Activated T-cell treated with anti-CD3 and anti-CD28 coated beads for 48 hours (primary cell): ENCODE measurements around the gene SERTAD1.
A peak's percentile ranks its signal among the peaks of the same experiment; 100 is the strongest.

Experiments used
- DNase-seq: peaks from one replicate; pipeline ENCODE4 v3.0.0-alpha.2; 2020; ENCODE audit warnings: low read depth

The SERTAD1 gene

DNA sequence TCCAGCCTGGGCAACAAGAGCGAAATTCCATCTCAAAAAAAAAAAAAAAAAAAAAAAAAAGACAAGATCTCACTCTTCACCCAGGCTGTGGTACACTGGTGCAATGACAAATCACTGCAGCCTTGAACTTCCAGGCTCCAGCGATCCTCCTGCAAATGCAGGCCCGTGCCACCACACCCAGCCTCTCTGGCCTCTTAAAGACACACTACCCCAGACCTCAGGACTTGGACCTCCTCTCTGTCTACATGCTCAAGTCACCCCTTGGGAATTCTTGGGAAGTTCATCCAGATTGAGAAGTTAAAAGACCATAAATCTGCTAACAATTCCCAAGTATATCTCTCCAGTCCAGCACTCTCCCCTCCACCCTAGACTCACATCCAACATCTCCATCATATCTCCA, 25.2 kb downstream of the SERTAD1 start:
- no peak for DNase-seq

DNA sequence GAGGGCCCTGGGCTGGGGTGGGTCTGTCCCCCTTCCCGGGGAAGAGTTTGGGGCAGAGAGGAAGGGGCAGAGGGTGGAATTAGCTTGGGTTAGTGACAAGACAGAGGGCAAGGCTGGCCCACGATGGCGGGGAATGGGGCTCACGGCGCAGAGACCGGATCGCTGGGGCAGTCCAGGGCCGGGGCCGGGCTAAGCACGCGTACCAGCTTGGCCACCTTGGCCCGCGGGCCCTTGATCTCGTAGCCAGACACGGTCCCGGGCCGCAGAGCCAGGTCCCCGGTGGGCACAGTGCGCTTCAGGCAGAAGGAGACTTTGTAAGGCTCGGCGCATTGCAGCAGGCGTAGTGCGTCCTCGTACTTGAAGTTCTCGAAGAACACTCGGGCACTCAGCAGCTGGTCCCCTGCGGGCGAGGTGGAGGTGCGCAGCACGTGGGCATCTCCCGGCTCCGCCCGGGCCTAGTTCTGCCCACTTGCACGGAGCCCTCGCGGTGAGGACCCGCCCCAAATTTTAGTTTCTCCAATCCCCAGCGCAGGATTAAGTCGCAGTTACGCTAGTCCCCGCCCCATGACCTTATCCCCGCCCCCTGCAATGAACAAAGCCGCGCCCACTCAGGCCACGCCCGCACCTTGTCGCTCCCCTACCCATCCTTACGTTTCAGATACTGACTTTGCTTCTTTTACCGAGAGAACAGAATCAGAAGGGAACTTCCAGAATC, 27.2 kb downstream of the SERTAD1 start:
- peak; percentile 59 for DNase-seq

DNA sequence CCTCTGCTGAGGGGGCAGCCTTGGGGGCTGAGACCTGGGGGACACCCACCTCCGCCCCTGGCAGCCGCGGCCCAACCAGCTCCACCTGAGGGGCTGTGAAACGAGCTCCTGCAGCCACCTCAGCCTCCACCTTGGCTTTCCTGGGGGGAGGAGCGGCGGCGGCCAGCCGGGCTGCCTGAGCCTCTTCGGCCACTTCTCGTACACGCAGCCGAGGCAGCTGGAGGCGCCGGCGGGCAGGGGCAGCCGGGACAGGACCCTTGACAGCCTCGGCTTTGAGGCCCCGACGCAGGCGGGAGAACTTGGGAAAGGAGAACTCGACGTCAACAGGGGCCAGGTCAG, 28.3 kb downstream of the SERTAD1 start:
- DNase-seq = no peak

DNA sequence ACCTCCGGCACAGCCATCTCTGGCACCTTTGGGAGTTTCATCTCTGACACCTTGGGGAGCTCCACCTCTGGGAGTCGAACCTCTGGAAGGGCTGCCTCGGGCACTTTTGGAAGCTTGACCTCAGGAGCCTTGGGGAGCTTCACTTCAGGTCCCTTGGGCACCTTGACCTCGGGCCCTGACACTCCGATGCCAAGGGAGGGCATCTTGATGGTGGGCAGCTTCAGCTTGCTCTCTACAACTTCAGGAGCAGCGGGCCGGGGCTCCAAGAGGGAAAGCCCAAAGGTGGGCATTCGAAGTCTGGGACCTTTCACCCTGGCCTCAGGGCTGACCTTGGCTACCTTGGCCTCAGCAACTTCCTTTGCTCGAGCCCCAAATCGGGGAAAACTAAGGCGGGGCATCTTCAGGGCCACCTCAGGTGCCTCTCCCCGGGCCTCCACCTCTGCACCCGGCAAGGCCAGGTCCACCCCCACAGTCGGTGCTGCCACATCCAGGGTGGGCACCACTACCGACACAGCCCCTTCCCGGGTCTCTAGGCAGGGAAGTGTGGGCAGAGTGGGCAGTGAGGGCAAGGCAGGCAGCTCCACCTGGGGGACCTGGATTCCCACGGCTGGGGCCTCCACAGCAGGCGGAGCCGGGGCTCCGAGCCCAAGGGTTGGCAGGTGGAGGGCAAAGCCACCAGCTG, 28.8 kb downstream of the SERTAD1 start:
- no peak for DNase-seq

DNA sequence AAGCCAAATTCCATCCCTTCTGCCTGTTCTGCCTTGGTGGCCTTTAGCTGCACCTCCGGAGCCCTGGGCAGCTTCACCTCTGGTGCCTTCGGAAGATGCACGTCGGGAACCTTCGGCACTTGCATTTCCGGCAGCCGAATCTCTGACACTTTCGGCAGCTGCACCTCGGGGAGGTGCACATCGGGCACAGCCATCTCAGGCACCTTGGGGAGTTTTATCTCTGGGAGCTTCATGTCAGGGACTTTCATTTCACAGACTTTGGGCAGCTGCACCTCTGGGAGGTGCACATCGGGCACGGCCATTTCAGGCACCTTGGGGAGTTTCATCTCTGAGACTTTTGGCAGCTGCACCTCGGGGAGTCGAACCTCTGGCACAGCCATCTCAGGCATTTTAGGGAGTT, 29.8 kb downstream of the SERTAD1 start:
- no peak for DNase-seq

DNA sequence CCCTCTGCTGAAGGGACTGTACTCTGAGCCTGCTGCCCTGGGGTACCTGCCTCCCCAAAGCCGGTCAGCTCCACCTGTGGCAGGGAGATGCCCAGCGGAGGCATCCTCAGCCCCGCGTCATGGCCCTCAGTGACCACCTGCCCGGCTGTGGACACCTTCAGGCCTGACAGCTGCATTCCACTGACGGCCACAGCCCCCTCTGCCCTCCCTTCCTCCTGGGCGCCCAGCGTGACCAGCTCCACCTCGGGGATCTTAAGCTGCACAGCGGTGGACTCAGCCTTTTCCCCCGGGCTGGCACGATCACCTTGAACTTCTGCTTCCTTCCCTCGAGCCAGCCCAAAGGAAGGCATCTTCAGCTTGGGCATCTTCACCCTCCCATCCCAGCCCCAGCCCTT, 31.0 kb downstream of the SERTAD1 start:
- DNase-seq = no peak

DNA sequence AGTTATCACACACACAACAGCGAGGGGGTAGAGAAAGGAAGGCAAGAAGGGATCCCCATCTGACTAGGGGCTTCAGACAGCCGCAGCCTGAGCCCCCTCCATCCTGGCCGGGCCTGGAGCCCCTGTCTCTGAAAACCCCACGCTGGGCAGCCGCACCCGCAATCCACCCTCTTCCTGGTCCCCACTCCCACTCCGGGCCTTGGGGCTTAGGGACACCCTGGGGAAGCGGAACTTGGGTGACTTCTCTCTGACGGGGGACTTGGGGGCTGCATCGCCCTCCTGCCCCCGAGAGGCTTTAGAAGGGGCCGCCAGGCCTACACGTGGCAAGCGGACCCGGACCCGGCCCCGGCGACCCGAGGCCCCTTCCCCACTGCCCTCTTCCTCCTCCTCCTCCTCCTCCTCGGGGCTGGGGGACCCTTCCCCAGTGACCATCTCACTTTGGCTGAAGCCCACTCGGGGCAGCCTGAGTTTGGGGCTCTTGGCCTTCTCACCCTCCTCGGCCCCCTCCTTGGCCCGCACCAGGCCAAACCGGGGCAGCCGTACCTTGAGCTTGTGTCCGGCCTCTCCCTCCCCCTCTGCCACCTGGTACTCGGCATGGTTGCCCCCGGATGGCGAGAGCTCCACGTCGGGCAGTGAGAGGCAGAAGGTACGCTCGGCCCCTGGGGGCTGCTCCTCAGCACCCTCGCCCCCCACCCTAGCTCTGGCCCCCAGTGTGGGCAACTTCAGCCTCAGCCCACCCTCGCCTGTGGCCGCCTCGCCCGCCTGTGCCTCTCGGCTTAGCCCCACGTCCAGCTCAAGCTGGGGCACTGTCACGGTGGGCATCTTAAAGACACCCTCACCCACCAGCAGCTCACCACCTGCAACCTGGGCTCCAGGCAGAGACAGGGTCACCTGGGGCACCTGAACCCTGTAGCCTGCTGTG, 31.6 kb downstream of the SERTAD1 start:
- DNase-seq = no peak

DNA sequence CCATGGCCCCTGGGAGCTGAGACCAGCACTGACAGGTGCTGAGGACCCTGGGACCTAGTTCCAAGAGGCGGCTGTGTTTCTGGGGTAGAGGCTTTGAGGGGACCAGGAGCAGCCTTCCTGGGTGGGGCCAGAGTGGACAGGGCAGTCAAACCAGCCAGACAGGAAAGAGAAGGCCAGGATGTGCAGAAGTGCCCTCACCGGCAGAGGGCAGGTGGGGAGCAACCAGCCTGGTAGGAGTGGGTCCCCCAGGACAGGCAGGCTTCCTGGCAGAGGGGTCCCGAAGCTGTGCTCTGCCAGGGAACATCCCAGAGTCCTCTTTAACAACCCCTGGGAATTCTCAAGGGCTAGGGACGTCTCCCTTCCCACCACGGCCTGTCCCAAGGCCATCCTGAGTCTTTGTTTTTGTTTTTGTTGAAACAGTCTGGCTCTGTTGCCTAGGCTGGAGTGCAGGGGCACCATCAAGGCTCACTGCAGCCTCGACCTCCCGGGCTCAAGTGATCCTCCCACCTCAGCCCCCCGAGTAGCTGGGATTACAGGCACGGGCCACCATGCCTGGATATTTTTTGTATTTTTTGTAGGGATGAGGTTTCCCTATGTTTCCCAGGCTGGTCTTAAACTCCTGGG, 32.8 kb downstream of the SERTAD1 start:
- DNase-seq = no peak

DNA sequence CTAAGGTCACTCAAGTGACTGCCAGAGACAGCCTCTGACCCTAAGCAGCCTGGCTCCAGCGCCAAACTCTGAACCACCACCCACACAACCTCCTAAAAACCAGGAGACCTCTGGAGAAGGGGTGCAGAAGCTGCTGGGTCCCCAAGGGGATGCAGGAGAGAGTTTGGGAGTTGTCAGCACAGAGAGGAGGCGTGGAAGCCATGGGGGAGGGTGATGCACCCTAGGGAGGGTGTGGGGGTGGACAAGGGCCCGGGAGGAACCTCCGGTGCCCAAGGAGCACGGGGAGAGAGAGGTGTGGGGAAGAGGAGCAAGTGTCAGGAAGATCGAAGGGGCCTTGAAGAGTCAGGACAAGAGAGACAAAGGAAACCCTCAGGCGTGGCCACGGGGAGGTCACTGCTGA, 33.7 kb downstream of the SERTAD1 start:
- no peak for DNase-seq

DNA sequence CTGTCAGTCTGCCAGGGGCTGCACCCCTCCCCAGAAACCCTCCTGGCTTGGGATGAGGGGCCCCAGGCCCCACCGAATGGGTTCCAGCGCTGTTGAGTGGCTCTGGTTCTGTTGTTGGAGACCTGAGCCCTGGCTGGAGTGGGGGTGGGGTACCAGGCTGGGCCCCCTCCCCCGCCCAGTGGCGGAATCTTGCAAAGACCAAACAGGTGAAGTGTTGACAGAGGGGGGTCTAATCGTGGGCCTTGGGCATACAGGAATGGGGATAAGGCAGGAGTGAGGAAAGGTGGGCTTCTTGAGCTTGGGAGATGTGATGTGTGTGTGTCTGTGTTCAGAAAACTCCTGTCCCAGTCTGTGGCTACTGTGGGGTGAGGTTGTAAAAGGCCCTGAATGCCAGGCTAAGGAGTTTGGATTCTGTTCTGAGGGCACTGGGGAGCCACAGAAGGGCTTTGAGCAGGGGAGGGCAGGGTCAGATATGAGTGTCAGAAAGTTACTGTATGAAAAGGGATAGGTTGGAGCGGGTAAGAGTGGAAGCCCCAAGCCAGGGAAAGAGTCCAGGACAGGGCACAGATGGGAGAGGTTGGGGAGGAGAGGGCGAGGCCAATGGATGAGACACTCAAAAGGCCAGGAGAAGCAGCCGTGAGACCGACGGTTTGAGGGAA, 35.6 kb downstream of the SERTAD1 start, which contains the start of gene HIPK4:
Gene HIPK4, minus strand, starts transcription at position 98 of the 659 bp plus-strand sequence. CDS start 279 bp downstream, outside the sequence.
- DNase-seq = no peak

DNA sequence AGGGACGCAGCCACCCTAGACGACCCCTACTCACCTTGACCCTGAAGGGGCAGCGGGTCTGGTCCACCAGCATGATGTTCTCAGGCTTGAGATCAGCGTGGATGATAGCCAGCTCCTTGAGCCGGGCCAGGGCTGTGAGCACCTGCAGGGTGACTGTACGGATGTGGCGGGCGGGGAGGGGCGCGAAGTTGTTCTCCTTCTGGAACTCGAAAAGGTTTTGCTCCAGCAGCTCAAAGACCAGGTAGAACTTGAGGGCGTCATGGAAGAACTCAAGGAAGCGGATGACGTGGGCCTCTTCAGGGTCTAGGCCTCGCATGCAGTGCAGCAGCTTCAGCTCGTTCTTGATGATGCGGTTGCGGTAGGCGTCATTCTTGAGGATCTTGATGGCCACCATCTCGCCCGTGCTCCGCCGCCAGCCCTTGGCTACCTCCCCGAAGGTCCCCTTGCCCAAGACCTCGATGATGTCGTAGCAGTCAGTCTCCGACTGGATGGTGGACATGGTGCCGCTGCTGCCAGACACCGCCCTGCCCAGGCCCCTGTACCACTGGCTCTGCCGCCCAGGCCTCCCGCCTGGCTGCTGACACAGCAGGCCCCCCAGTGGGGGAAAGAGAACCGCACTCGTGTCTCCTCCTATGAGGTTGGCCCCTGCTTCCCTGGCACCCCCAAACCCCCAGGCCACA, 36.2 kb downstream of the SERTAD1 start:
- no peak for DNase-seq

DNA sequence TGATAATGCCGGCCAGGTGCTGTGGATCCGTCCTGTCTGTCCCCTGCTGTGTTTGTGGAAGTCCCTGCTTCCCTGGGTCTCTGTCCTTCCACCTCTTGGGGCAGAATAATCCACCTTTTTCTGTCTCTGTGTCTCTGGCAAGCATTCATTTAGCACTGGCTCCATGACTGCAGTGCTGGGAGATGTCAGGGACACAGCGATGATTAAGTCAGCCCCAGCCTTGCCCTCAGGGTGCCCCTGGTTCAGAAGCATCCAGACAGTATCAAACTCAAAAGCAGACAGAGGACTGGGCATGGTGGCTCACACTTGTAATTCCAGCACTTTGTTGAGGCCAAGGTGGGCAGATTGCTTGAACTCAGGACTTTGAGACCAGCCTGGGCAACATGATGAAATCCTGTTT, 37.3 kb downstream of the SERTAD1 start:
- no peak for DNase-seq

DNA sequence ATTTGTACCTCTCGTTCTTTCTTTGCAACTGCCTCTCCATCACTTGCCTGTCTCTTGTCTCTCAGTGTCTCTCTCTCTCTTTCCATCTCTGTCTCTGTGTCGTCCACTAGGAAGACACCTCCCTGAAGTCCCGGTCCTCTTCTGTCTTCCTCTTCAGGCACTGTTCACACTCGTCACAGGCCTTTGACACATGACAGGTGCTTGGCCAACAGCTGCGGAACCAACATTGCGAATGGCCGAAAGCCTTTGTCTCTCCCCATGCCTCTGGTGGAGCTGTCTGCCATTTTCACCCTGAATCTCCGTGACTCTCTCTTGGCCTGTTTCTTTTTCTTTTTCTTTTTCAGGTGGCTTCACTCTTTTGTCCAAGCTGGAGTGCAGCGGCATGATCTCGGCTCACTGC, 38.6 kb downstream of the SERTAD1 start:
- DNase-seq = no peak

DNA sequence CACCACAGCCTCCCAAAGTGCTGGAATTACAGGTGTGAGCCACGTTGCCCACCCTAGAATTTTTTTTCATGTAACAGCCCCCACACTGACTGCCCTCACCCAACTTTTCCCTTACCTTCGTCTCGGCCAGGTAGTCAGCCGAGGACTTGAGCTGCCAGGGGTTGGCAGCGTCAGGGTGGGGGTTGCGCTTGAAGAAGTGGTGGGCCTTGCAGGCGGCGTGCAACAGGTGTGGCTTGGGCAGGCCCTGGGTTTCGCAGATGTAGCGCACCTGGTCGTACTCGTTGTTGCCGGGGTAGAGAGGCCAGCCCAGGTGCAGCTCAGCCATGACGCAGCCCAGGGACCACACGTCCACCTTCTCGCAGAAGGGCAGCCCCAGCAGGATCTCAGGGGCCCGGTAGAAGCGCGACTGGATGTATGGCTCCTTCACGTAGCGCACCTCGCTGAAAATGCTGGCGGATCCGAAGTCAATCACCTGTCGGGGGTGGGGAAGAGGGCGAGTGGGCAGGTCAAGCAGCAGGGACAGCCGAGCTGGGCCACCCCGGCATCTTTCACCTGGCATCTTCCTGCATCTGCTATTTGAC, 42.0 kb downstream of the SERTAD1 start:
- DNase-seq = no peak

DNA sequence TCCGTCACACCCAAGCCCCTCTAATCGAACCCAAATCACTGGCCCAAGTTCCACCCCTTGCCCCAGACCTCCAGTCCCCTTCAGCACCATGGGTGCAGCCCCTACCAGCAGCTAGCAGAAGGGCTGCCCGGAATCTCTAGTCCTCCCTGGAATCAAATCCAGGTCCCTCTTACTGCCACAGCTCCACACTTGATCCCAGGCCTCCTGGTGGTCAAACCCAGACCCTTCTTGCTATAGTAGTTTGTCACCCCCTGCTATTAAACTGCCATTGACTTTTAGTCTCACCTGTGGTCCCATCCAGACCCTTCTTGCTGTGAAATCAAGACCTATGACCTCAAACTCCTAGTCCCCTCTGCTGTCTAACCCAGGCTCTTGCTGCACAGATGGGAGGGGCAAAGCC, 44.5 kb downstream of the SERTAD1 start:
- no peak for DNase-seq

DNA sequence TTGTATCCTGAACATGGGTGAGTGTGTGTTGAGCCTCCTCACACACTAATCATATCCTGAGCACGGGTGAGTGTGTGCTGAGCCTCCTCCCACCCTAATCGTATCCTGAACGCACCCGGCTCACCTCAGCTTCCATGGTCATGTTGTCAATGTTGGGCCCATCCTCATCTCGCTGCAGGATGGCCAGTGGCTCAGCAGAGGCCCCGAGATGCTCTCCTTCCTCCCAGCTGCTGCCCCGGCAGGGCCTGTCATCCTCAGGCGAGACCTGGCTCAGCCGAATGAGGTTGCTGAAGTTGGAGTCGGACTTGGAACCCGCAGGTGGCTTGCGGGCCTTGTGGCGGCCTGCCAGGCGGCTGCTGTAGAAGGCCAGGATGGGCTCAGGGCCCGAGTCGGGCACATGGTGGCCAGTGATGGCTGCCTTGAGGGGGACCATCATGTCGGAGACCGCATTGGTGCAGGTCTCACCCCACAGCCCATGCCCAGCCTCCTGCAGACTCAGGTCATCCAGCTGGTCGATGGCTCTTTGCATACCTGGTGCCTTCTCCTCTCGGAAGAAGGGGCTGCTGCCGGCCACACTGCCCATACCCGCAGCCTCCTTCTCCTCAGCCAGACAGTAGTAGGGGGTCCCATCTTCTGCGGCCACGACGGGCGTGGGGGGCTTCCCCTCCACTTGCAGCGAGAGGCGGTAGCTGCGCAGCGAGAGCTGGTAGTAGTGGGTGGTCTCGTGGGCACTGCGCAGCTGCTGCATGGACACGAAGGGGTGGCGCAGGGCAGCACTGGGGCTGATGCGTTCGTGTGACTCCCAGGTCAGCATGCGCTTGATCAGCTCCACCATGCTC, 45.4 kb downstream of the SERTAD1 start:
- DNase-seq = no peak

DNA sequence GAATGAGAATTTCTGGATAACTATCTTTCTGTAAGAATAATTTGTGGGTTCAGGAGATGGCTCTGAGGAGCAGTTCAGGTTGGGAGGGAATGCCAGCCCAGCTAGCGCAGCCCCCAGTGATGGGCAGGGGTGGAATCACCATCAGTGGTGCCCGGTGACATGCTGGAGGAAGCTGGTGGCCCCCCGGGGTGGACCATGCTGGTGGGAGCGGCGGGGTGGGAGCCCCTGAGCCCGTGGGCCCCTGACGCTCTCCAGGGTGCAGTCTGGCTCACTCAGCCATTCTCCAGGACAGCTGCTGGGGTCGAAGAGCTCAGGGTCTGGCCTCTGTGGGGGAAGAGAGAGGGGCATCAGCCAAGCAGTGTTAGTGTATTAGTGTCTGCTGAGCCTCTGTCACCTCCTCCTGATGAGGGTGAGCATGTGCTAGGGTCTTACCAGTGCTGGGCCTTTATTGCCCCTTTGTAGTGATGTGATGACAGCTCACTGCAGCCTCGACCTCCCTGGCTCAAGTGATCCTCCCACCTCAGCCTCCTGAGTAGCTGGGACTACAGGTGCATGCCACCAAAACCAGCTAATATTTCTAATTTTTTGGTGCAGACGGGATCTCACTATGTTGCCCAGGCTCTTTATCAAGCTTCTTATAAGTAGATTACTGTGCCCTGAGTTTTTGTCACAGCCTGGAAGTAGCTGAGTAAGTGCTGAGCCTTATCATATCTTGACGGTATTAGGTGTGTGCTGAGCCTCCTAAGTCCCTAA, 46.2 kb downstream of the SERTAD1 start:
- no peak for DNase-seq

DNA sequence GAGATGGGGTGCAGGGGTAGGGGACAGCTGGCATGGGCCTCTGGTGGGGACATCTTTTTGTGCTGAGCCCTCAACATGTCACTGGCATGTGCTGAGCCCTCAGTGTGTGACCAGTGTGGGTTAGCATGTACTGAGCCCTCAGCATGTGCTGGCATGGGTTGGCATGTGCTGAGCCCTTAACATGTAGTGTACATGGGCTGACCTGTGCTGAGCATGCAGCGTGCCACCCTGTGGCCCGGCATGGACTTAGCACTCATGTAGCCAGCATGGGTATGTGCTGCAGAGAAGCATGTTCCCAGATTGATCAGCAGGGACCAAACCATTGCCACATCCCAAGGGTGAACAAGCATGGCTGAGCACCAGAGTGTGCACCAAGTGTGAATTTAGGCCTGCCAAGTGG, 47.3 kb downstream of the SERTAD1 start:
- no peak for DNase-seq

DNA sequence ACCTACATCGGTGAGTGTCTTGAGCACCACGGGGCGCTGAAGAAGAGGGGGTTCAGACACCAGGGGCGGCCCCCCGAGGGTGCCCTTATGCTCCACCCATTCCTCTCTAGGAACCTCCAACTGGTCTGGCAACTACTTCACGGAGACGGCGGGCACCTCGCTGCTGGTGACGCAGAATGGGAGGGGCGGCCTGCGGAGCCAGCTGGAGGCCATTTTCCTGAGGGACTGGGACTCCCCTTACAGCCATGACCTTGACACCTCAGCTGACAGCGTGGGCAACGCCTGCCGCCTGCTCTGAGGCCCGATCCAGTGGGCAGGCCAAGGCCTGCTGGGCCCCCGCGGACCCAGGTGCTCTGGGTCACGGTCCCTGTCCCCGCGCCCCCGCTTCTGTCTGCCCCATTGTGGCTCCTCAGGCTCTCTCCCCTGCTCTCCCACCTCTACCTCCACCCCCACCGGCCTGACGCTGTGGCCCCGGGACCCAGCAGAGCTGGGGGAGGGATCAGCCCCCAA, 47.9 kb downstream of the SERTAD1 start:
- no peak for DNase-seq
